WTC11 (cell line): ENCODE measurements around the gene PPHLN1. TPM values are rescaled to one million over a fixed set of nuclear protein-coding genes. Genes with fewer than 3 reads are reported as not detected.

Experiments used
- ATAC-seq: fragments of 200-7000 bp; cut with Tn5 transposase; 2 replicates; pipeline ENCODE4 v1.10.0; 2021; ENCODE audit warnings: mild to moderate bottlenecking, moderate library complexity
- CTCF ChIA-PET: fragments of 300-600 bp; sonication (Branson Sonifier 250); formaldehyde crosslinking; loops from one replicate; lab custom pipeline; 2021; ENCODE audit warnings: antibody characterized with exemption; lab: Charles Lee
- POLR2A ChIA-PET: fragments of 350-600 bp; sonication (Branson Sonifier 250); formaldehyde crosslinking; loops from one replicate; lab custom pipeline; 2021; ENCODE audit warnings: antibody characterized with exemption; lab: Charles Lee
- DNase-seq: peaks from one replicate; pipeline ENCODE4 v3.0.0; 2021; ENCODE audit warnings: low spot score
- H3K27ac Mint-ChIP-seq: 2 replicates; pipeline ENCODE4 v1.8.0; 2021; ENCODE audit warnings: mixed read lengths
- H3K27me3 Mint-ChIP-seq: 2 replicates; pipeline ENCODE4 v1.8.0; 2021; ENCODE audit warnings: low read depth, mild to moderate bottlenecking, moderate library complexity, mixed read lengths
- H3K36me3 Mint-ChIP-seq: 2 replicates; pipeline ENCODE4 v1.8.0; 2021; ENCODE audit warnings: mixed read lengths
- H3K4me1 Mint-ChIP-seq: 2 replicates; pipeline ENCODE4 v1.8.0; 2022; ENCODE audit warnings: mixed read lengths
- H3K4me3 Mint-ChIP-seq: 2 replicates; pipeline ENCODE4 v1.8.0; 2021; ENCODE audit warnings: mild to moderate bottlenecking, moderate library complexity, mixed read lengths
- H3K9me3 Mint-ChIP-seq: 2 replicates; pipeline ENCODE4 v1.8.0; 2021; ENCODE audit warnings: mixed read lengths
- ATF1 ChIP-seq: sonication (generic); formaldehyde crosslinking; IDR thresholded peaks from 2 replicates; pipeline ENCODE4 v1.8.1; 2023; ENCODE audit warnings: mild to moderate bottlenecking, moderate library complexity, missing genetic modification reagents
- EMX1 ChIP-seq: fragments of 250-450 bp; sonication (Bioruptor Pico); IDR thresholded peaks from 2 replicates; pipeline ENCODE4 v1.8.0; 2021; ENCODE audit warnings: mild to moderate bottlenecking
- ERG ChIP-seq: fragments of 250-450 bp; sonication (Bioruptor Pico); IDR thresholded peaks from 2 replicates; pipeline ENCODE4 v1.8.0; 2021; ENCODE audit warnings: mild to moderate bottlenecking
- ETV6 ChIP-seq: sonication (generic); formaldehyde crosslinking; IDR thresholded peaks from 2 replicates; pipeline ENCODE4 v1.8.1; 2022; ENCODE audit warnings: mild to moderate bottlenecking, missing genetic modification reagents
- GABPB1 ChIP-seq: sonication (generic); formaldehyde crosslinking; IDR thresholded peaks from 2 replicates; pipeline ENCODE4 v1.8.1; 2023; ENCODE audit warnings: mild to moderate bottlenecking, missing genetic modification reagents
- HMGXB4 ChIP-seq: sonication (generic); formaldehyde crosslinking; IDR thresholded peaks from 2 replicates; pipeline ENCODE4 v1.8.1; 2023; ENCODE audit warnings: mild to moderate bottlenecking, moderate library complexity, missing genetic modification reagents
- MXD4 ChIP-seq: fragments of 250-450 bp; sonication (Bioruptor Pico); IDR thresholded peaks from 2 replicates; pipeline ENCODE4 v1.8.0; 2021; ENCODE audit warnings: mild to moderate bottlenecking, moderate library complexity, borderline replicate concordance
- NFATC4 ChIP-seq: fragments of 250-450 bp; sonication (Bioruptor Pico); IDR thresholded peaks from 2 replicates; pipeline ENCODE4 v1.9.0; 2021; ENCODE audit warnings: mild to moderate bottlenecking
- NR1H2 ChIP-seq: sonication (generic); formaldehyde crosslinking; IDR thresholded peaks from 2 replicates; pipeline ENCODE4 v1.9.0; 2021; ENCODE audit warnings: mild to moderate bottlenecking, moderate library complexity, missing genetic modification reagents
- NR3C1 ChIP-seq: sonication (generic); formaldehyde crosslinking; conservative IDR thresholded peaks from 2 replicates; pipeline ENCODE4 v1.8.1; 2023; ENCODE audit warnings: low read depth, mild to moderate bottlenecking, missing genetic modification reagents
- SOX15 ChIP-seq: fragments of 250-450 bp; sonication (Bioruptor Pico); IDR thresholded peaks from 2 replicates; pipeline ENCODE4 v1.9.0; 2021; ENCODE audit warnings: mild to moderate bottlenecking
- SP1 ChIP-seq: sonication (generic); formaldehyde crosslinking; conservative IDR thresholded peaks from 2 replicates; pipeline ENCODE4 v1.8.1; 2022; ENCODE audit warnings: missing genetic modification reagents
- ZBTB43 ChIP-seq: sonication (generic); formaldehyde crosslinking; IDR thresholded peaks from 2 replicates; pipeline ENCODE4 v1.8.1; 2023; ENCODE audit warnings: mild to moderate bottlenecking, missing genetic modification reagents
- ZNF121 ChIP-seq: sonication (generic); formaldehyde crosslinking; IDR thresholded peaks from 2 replicates; pipeline ENCODE4 v1.8.0; 2023; ENCODE audit warnings: missing genetic modification reagents
- ZNF317 ChIP-seq: sonication (generic); formaldehyde crosslinking; IDR thresholded peaks from 2 replicates; pipeline ENCODE4 v1.8.1; 2023; ENCODE audit warnings: low read depth, mild to moderate bottlenecking, moderate library complexity, missing genetic modification reagents, borderline replicate concordance
- ZNF396 ChIP-seq: fragments of 250-450 bp; sonication (Bioruptor Pico); IDR thresholded peaks from 2 replicates; pipeline ENCODE4 v1.8.0; 2021; ENCODE audit warnings: mild to moderate bottlenecking, moderate library complexity, borderline replicate concordance
- ZNF423 ChIP-seq: fragments of 250-450 bp; sonication (Bioruptor Pico); IDR thresholded peaks from 2 replicates; pipeline ENCODE4 v2.1.2; 2022; ENCODE audit warnings: mild to moderate bottlenecking, moderate library complexity
- ZNF425 ChIP-seq: fragments of 250-450 bp; sonication (Bioruptor Pico); conservative IDR thresholded peaks from 2 replicates; pipeline ENCODE4 v1.9.0; 2021; ENCODE audit warnings: mild to moderate bottlenecking
- ZNF671 ChIP-seq: fragments of 250-450 bp; sonication (Bioruptor Pico); IDR thresholded peaks from 2 replicates; pipeline ENCODE4 v1.8.0; 2021; ENCODE audit warnings: mild to moderate bottlenecking
- total RNA-seq: library from RNA; stranded (reverse); gene quantifications from 3 replicates; pipeline ENCODE4 v1.2.3, GENCODE V29; 2021
- TF ChIP-seq, protein P1 (sequence below): sonication (generic); formaldehyde crosslinking; IDR thresholded peaks from 2 replicates; pipeline ENCODE4 v1.8.1; 2022; ENCODE audit warnings: mild to moderate bottlenecking, missing genetic modification reagents, moderate library complexity, borderline replicate concordance
- TF ChIP-seq, protein P2 (sequence below): sonication (generic); formaldehyde crosslinking; IDR thresholded peaks from 2 replicates; pipeline ENCODE4 v1.8.0; 2022; ENCODE audit warnings: mild to moderate bottlenecking, missing genetic modification reagents

The PPHLN1 gene
- total RNA-seq, 1 experiment from 2014 or later = 61.1 TPM

DNA sequence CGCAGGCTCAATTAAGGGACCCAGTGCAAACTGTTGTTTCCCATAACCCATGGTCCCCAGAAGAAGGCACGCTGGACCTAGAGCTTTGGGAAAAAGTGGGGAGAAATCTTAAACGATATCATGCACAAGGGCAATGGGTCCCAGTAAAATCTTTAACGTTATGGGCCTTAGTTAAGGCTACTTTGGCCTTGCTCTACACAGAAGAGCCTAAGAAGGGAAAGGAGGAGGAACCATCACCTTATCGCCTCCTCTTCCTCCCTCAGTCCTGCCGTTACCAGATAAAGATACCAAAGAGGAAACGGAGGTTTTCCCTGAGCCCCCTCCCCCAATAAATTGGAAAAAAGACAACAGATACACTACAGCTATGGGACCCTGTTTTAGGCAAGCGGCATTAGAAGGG, 116.9 kb downstream of the PPHLN1 start:
- DNase-seq (no peak), ATAC-seq (no peak)
- Mint-ChIP-seq H3K4me1 (peaks cover 71% of the 10 kb centered on the region), H3K27ac (peak overlapping the region; percentile 80), H3K4me3 (no peak overlapping the region), H3K36me3 (peaks cover 32% of the 10 kb centered on the region), H3K9me3 (peaks cover 12% of the 10 kb centered on the region), H3K27me3 (no peaks in the 10 kb centered on the region; the same call in 1 of the 2 replicates)
- ChIA-PET CTCF (interaction anchor here (0.9 to 1.2 kb wide), 3 partner anchors 71 to 127 kb away, joined by 4 to 7 read pairs (median 4); no protein-coding TSS in a partner anchor), POLR2A (interaction anchor here (0.6 kb wide), 1 partner anchor 428 kb away, joined by 5 read pairs; no protein-coding TSS in a partner anchor)
- TF ChIP-seq NR3C1 (CRISPR knock-in tag) (no peak), SOX15 (CRISPR knock-in tag) (no peak), MXD4 (CRISPR knock-in tag) (no peak), NR1H2 (CRISPR knock-in tag) (no peak)

GRCh38 chr12:42444192-42444943, 118.4 kb downstream of the PPHLN1 start:
- DNase-seq = no peak
- POLR2A ChIA-PET = no interaction called here
- CTCF ChIA-PET = interaction anchor here (1.1 kb wide), 1 partner anchor 72 kb away, joined by 3 read pairs; no protein-coding TSS in a partner anchor
- Mint-ChIP-seq H3K9me3 (peaks cover 12% of the 10 kb centered on the region), H3K4me1 (peaks cover 83% of the 10 kb centered on the region), H3K36me3 (peaks cover 43% of the 10 kb centered on the region), H3K4me3 (no peak overlapping the region), H3K27ac (no peak overlapping the region)
- ATAC-seq = no peak
- TF ChIP-seq, protein P1, sequence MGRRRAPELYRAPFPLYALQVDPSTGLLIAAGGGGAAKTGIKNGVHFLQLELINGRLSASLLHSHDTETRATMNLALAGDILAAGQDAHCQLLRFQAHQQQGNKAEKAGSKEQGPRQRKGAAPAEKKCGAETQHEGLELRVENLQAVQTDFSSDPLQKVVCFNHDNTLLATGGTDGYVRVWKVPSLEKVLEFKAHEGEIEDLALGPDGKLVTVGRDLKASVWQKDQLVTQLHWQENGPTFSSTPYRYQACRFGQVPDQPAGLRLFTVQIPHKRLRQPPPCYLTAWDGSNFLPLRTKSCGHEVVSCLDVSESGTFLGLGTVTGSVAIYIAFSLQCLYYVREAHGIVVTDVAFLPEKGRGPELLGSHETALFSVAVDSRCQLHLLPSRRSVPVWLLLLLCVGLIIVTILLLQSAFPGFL (CRISPR knock-in tag) = no peak
- TF ChIP-seq SOX15 (CRISPR knock-in tag) (no peak), ZNF396 (CRISPR knock-in tag) (no peak), ZNF425 (no peak), EMX1 (no peak), SP1 (CRISPR knock-in tag) (no peak), ZNF317 (CRISPR knock-in tag) (no peak), ZBTB43 (CRISPR knock-in tag) (no peak), ATF1 (CRISPR knock-in tag) (no peak), ZNF671 (CRISPR knock-in tag) (no peak), ZNF423 (CRISPR knock-in tag) (no peak), HMGXB4 (CRISPR knock-in tag) (no peak), ERG (CRISPR knock-in tag) (no peak), ZNF121 (CRISPR knock-in tag) (no peak), GABPB1 (CRISPR knock-in tag) (no peak), ETV6 (CRISPR knock-in tag) (no peak), NFATC4 (no peak)
- TF ChIP-seq, protein P2, sequence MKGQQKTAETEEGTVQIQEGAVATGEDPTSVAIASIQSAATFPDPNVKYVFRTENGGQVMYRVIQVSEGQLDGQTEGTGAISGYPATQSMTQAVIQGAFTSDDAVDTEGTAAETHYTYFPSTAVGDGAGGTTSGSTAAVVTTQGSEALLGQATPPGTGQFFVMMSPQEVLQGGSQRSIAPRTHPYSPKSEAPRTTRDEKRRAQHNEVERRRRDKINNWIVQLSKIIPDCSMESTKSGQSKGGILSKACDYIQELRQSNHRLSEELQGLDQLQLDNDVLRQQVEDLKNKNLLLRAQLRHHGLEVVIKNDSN (CRISPR knock-in tag) = no peak
- TF ChIP-seq, all 79 proteins: peak for 0
- H3K27me3 Mint-ChIP-seq = no peaks in the 10 kb centered on the region; the same call in 1 of the 2 replicates
